Suprapubic skin (tissue), 4 donors: ENCODE data around the gene TNPO2.

Experiments used
- EP300 ChIP-seq: sonication (generic); formaldehyde crosslinking; IDR thresholded peaks from one replicate; pipeline ENCODE4 v1.6.1; 2017; ENCODE audit warnings: antibody characterized with exemption
- POLR2A ChIP-seq, 2 donors: fragments of 450-650 bp; IDR thresholded peaks; one replicate each; pipeline ENCODE4 v1.6.1; 2017; ENCODE audit warnings: antibody characterized with exemption in 2 of 2, mild to moderate bottlenecking in 2 of 2, moderate library complexity in 2 of 2
- POLR2AphosphoS5 ChIP-seq, 3 donors: sonication (generic); formaldehyde crosslinking; IDR thresholded peaks; one replicate each; pipeline ENCODE4 v1.6.1; 2017; ENCODE audit warnings: antibody characterized with exemption in 3 of 3
- TF ChIP-seq, protein P1 (sequence below), 2 donors: fragments of 200-600 bp in 1 of 2; fragments of 450-650 bp in 1 of 2; sonication (generic) in 1 of 2; IDR thresholded peaks; one replicate each; pipeline ENCODE4 v1.5.1; 2016 to 2019; ENCODE audit warnings: antibody characterized with exemption in 2 of 2, mild to moderate bottlenecking in 1 of 2, moderate library complexity in 1 of 2

DNA sequence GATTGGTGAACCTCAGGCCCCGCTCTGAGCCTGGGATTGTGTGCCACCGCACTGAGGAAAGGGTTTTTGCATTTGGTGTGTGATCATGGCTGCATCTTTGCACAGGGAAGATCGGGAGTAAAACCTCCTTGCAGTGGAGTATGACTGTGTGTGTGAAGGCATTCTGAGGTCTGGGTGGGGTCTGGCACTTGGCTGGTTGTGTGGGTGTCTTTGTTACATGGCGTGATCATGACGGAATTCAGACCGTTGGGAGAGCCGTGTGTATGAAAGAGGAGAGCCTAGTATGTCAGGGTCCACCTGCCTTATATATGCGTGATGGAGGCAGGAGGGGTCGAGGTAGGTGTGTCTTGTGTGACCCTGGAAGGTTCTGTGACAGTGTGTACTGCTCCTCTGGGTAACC, 27.1 kb upstream of the TNPO2 start:
- TF ChIP-seq, protein P1, sequence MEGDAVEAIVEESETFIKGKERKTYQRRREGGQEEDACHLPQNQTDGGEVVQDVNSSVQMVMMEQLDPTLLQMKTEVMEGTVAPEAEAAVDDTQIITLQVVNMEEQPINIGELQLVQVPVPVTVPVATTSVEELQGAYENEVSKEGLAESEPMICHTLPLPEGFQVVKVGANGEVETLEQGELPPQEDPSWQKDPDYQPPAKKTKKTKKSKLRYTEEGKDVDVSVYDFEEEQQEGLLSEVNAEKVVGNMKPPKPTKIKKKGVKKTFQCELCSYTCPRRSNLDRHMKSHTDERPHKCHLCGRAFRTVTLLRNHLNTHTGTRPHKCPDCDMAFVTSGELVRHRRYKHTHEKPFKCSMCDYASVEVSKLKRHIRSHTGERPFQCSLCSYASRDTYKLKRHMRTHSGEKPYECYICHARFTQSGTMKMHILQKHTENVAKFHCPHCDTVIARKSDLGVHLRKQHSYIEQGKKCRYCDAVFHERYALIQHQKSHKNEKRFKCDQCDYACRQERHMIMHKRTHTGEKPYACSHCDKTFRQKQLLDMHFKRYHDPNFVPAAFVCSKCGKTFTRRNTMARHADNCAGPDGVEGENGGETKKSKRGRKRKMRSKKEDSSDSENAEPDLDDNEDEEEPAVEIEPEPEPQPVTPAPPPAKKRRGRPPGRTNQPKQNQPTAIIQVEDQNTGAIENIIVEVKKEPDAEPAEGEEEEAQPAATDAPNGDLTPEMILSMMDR (IDR thresholded peaks at IDR 0.05), result no peak
- no peak for TF ChIP-seq POLR2AphosphoS5 (IDR thresholded peaks at IDR 0.05)
- TF ChIP-seq POLR2A (IDR thresholded peaks at IDR 0.05), result no peak
- no peak for TF ChIP-seq EP300
